Measurements from ENCODE around the gene PVRIG.
A peak's percentile ranks its signal among the peaks of the same experiment; 100 is the strongest.
"Not testable (repeated sequence)": the region's sequence is repeated elsewhere in the genome, so short reads cannot be mapped to it uniquely, and the experiment has no call there.

PVRIG gene

DNA sequence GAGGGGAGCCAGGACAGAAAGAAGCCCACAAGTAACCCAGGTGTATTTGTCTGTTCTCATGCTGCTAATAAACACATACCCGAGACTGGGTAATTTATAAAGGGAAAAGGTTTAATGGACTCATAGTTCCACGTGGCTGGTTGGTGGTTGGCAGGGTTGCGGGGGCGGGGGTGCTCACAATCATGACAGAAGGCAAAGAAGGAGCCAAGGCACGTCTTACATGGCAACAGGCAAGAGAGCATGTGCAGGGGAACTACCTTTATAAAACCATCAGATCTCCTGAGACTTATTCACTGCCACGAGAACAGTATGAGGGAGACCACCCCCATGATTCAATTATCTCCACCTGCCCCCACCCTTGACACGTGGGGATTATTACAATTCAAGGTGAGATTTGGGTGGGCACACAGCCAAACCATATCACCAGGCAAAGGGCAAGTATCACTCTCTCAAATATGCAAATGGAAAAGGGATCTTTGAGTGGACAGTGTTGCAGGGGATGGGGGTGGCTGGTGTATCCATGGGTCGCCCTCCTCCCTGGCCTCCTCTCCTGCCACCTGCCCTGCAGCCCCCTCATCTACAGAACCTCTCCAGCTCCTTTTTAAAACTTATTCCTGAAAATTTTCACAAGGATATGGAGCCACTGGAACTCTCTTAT, 15.0 kb downstream of the PVRIG start:
- DNase-seq (ENCODE audit: low read depth, low spot score) = not testable (repeated sequence)

DNA sequence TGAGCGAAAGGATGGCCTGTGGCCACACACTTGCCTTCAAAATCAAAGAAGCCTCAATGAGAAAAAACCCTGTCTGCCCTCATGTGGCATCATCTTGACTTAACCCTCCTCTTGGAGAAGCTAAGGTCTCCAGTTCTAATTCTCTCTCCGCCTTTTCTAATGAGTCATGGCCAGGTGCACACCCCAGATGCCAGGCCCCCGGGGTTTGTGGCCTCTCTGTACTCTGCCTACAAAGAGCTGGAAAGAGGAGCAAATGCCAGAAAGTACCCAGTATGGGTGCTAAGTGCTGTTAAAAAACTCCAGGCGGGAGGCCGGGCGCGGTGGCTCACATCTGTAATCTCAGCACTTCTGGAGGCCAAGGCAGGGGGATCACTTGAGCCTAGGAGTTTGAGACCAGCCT, 20.2 kb downstream of the PVRIG start:
- DNase-seq (ENCODE audit: low read depth, low spot score) = not testable (repeated sequence)

GRCh38 chr7:100243385-100243784, 23.6 kb downstream of the PVRIG start:
- peak; percentile 34 for DNase-seq (ENCODE audit: low read depth, low spot score)

- DNase-seq (ENCODE audit: low read depth, low spot score) = not testable (repeated sequence)
Observed at GRCh38 chr7:100244988-100245605, 25.3 kb downstream of the PVRIG start.

- DNase-seq (ENCODE audit: low read depth, low spot score) = not testable (repeated sequence)
Observed at GRCh38 chr7:100246121-100246864, 26.5 kb downstream of the PVRIG start.

DNA sequence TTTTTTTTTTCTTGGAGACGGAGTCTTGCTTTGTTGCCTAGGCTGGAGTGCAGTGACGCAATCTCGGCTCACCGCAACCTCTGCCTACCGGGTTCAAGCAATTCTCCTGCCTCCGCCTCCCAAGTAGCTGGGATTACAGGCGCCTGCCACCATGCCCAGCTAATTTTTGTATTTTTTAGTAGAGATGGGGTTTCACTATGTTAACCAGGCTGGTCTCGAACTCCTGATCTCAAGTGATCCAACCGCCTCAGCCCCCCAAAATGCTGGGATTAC, 27.1 kb downstream of the PVRIG start:
- DNase-seq (ENCODE audit: low read depth, low spot score) = not testable (repeated sequence)

- no peak for DNase-seq (ENCODE audit: low read depth, low spot score)
Observed at GRCh38 chr7:100247152-100247757, 27.5 kb downstream of the PVRIG start.

- no peak for DNase-seq (ENCODE audit: low read depth, low spot score)
Observed at GRCh38 chr7:100248483-100248882, 28.7 kb downstream of the PVRIG start.

GRCh38 chr7:100257017-100257416, 37.3 kb downstream of the PVRIG start:
- DNase-seq (ENCODE audit: low read depth, low spot score) = no peak

DNA sequence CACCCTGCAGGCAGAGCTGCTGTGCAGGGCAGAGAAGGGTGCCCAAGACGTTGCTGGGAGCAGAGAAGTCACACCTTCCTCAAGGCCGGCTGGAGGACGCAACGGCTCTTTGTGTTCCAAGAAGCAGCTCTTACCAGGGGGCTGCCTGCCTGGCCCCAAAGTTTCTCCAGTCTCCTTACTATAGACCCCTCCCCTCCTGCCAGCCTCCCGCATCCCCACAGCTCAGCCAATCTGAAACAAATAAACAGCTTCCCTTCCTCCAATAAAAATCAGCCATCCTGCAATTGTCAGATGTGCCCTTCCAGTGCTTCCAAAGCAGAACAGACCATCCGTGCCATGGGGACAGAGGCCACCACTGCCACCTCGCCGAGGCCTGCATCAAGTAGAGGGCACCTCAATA, 40.2 kb downstream of the PVRIG start:
- DNase-seq (ENCODE audit: low read depth, low spot score) = not testable (repeated sequence)

GRCh38 chr7:100262896-100263295, 43.1 kb downstream of the PVRIG start:
- not testable (repeated sequence) for DNase-seq (ENCODE audit: low read depth, low spot score)

DNA sequence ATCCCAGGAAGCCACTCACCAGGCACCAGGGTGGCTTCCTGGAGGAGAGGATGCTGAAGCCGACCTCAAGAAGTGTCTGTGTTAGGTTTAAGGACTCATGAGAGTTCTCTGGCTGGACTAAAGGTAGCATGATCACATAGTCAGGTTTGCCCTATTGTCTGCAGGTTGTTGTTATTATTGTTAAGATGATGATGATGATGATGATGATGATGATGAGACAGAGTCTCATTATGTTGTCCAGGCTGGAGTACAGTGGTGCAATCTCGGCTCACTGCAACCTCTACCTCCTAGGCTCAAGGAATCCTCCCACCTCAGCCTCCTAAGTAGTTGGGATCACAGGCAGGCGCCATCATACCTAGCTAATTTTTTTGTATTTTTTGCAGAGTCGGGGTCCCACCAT, 44.5 kb downstream of the PVRIG start:
- not testable (repeated sequence) for DNase-seq (ENCODE audit: low read depth, low spot score)

DNA sequence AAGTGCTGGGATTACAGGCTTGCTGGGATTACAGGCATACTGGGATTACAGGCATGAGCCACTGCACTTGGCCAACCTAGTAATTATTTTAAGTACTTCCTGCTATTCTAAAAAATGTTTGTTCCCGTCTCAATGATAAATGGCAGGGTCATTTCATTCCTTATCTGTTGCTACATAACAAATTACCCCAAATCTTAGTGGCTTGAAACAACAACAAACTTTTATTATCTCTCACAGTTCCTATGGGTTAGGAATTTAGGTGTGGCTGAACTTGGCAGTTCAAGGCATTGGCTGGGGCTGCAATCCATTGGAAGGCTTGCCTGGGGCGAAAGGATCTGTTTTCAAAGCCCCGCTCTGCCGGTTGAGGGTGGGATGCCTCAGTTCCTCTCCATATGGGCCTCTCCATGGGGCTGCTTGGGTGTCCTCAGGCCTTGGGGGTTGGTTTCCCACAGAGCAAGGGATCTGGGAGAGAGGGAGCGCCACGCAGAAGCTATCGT, 45.0 kb downstream of the PVRIG start:
- not testable (repeated sequence) for DNase-seq (ENCODE audit: low read depth, low spot score)

DNA sequence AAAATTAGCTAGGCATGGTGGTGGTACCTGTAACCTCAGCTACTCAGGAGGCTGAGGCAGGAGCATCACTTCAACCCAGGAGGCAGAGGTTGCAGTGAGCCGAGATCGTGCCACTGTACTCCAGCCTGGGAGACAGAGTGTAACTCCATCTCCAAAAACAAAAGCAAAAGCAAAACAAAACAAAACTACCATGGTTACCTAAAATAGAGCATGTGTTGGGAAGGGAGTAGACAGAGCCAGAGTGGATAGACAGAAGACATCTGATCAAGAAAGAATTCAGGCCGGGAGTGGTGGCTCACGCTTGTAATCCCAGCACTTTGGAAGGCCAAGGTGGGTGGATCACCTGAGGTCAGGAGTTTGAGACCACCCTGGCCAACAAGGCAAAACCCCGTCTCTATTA, 46.1 kb downstream of the PVRIG start:
- DNase-seq (ENCODE audit: low read depth, low spot score) = not testable (repeated sequence)

DNA sequence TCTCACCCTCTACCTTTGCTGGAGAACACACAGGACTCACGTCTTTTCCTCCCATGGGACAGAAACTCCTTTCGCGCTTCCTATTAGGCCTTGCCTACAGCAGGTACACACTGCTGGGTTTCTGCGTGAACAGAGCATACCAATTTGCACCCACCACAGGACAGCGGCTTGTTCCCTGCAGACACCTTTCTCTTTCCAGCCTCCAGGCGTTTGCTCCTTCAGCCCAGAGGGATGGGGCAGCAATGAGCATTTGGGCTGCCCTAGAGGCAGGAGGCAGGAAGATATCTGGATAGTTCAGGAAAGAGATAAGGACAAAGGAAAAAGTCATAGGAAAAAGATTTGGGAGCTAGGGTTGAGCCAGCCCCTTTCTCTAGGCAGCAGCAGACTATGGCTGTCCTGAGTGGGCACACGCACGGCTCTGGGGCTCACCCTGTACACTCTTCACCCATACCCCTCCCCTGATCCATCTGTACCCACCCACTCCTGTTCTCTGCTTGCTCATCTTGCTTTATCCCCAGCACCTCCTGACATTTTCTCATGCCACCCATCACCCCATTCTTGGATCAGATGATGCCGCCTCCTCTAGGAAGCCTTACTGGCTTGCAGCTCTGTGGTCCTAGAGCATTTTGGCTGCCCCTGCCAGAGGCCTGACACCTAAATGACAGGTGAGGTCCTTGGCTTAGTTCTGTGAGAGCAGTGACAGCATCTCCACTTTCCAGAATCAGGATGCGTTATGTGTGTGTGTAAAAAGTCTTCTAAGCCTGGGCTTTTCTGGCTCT, 47.0 kb downstream of the PVRIG start:
- DNase-seq (ENCODE audit: low read depth, low spot score) = no peak

- DNase-seq (ENCODE audit: low read depth, low spot score) = no peak
Observed at GRCh38 chr7:100267648-100268047, 47.9 kb downstream of the PVRIG start.

DNA sequence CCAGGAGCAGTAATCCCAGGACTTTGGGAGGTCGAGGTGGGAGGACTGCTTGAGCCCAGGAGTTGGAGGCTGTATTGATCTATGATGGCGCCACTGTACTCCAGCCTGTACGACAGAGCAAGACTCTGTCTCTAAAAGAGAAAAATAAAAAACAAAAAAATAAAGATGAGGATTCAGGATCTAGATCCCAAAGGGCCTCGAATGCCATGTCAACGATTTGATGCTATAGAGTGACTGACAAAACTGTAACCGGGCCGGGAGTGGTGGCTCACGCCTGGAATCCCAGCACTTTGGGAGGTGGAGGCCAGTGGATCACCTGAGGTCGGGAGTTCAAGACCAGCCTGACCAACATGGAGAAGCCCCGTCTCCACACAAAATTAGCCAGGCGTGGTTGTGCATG, 49.1 kb downstream of the PVRIG start:
- DNase-seq (ENCODE audit: low read depth, low spot score) = not testable (repeated sequence)

- not testable (repeated sequence) for DNase-seq (ENCODE audit: low read depth, low spot score)
Observed at GRCh38 chr7:100269306-100270045, 49.7 kb downstream of the PVRIG start.

GRCh38 chr7:100270046-100270918, 50.5 kb downstream of the PVRIG start:
- not testable (repeated sequence) for DNase-seq (ENCODE audit: low read depth, low spot score)

Measured in activated CD4-positive, CD25-positive, alpha-beta regulatory T cell treated with anti-CD3 and anti-CD28 coated beads, Interleukin-2, amount 50 U/mL, for 16 hours (primary cell).